Stimulated activated CD4-positive, alpha-beta T cell treated with anti-CD3 and anti-CD28 coated beads, Interleukin-4, amount 100 ng/mL, for 1 hour (primary cell): ENCODE results near the gene CHST7.
"Not testable (repeated sequence)": the region's sequence is repeated elsewhere in the genome, so short reads cannot be mapped to it uniquely, and the experiment has no call there.

Experiments
- DNase-seq: peaks from one replicate; pipeline ENCODE4 v3.0.0-alpha.2; 2020

The CHST7 gene

GRCh38 chrX:46573331-46573891, at the start of gene CHST7:
TSS of gene CHST7 (plus strand) at chrX:46573765. CDS start at chrX:46573932, 167 bp downstream.
- DNase-seq = peak; percentile 69

- DNase-seq = not testable (repeated sequence)
Observed at GRCh38 chrX:46528640-46529039, 44.9 kb upstream of the CHST7 start.

- not testable (repeated sequence) for DNase-seq
Observed at GRCh38 chrX:46529740-46530403, 43.7 kb upstream of the CHST7 start.

- DNase-seq = not testable (repeated sequence)
Observed at GRCh38 chrX:46530404-46530908, 43.1 kb upstream of the CHST7 start.

- DNase-seq = no peak
Observed at GRCh38 chrX:46531442-46531841, 42.1 kb upstream of the CHST7 start.

- DNase-seq = no peak
Observed at GRCh38 chrX:46543441-46543840, 30.1 kb upstream of the CHST7 start.

GRCh38 chrX:46544527-46544926, 29.0 kb upstream of the CHST7 start:
- DNase-seq = not testable (repeated sequence)

GRCh38 chrX:46545111-46546005, 28.2 kb upstream of the CHST7 start, which contains the start of gene ZNF674:
TSS of gene ZNF674 (minus strand) at chrX:46545421. CDS start at chrX:46542087, 3,334 bp downstream.
- peak; percentile 91 for DNase-seq

- no peak for DNase-seq
Observed at GRCh38 chrX:46547857-46548256, 25.7 kb upstream of the CHST7 start.

- no peak for DNase-seq
Observed at GRCh38 chrX:46549914-46550313, 23.7 kb upstream of the CHST7 start.

- DNase-seq = no peak
Observed at GRCh38 chrX:46551494-46552128, 22.0 kb upstream of the CHST7 start.

GRCh38 chrX:46553935-46554334, 19.6 kb upstream of the CHST7 start:
- no peak for DNase-seq

GRCh38 chrX:46554942-46555341, 18.6 kb upstream of the CHST7 start:
- DNase-seq = no peak

- DNase-seq = no peak
Observed at GRCh38 chrX:46559062-46559461, 14.5 kb upstream of the CHST7 start.

- no peak for DNase-seq
Observed at GRCh38 chrX:46561824-46562657, 11.5 kb upstream of the CHST7 start.

GRCh38 chrX:46567388-46567787, 6.2 kb upstream of the CHST7 start:
- DNase-seq = no peak

- DNase-seq = no peak
Observed at GRCh38 chrX:46569621-46570020, 3.9 kb upstream of the CHST7 start.

GRCh38 chrX:46571423-46572339, 1.9 kb upstream of the CHST7 start:
- no peak for DNase-seq

GRCh38 chrX:46572340-46572936, 1.1 kb upstream of the CHST7 start:
- peak; percentile 26 for DNase-seq
